HEK293 (cell line): ENCODE measurements around the gene KRT12.

ENCODE experiments used
- CTCF ChIA-PET: fragments of 350-600 bp; formaldehyde crosslinking; extraction: SDS; loops from one replicate; lab custom pipeline; 2021; ENCODE audit warnings: antibody characterized with exemption; lab: Yijun Ruan, JAX
- POLR2A ChIA-PET: fragments of 300-600 bp; formaldehyde crosslinking; extraction: SDS; loops from one replicate; lab custom pipeline; 2020; ENCODE audit warnings: antibody characterized with exemption, inconsistent platforms; lab: Yijun Ruan, JAX
- H3K27ac ChIP-seq: fragments of 200-500 bp; sonication (Bioruptor generic); 2 replicates; pipeline ENCODE4 v1.5.1; 2014; ENCODE audit warnings: low read depth, low read length, control low read depth, inconsistent platforms; ENCODE audit errors: extremely low read depth
- H3K36me3 ChIP-seq, 2 experiments: fragments of 200-500 bp in 1 of 2; sonication (Bioruptor generic) in 1 of 2; 1 replicate in 1 of 2; 2 replicates in 1 of 2; pipeline ENCODE4 v1.5.1; 2014 to 2017; ENCODE audit warnings: inconsistent platforms in 2 of 2, low read length in 2 of 2; ENCODE audit not compliant: control insufficient read depth in 2 of 2, insufficient read depth in 1 of 2
- H3K4me1 ChIP-seq: fragments of 200-500 bp; sonication (Bioruptor generic); 2 replicates; pipeline ENCODE4 v1.5.1; 2014; ENCODE audit warnings: mild to moderate bottlenecking, low read length, inconsistent platforms; ENCODE audit not compliant: control insufficient read depth, insufficient read depth
- H3K4me3 ChIP-seq: 2 replicates; pipeline ENCODE4 v1.5.1; 2011; ENCODE audit warnings: low read depth, mild to moderate bottlenecking, control low read depth, low read length, moderate library complexity
- H3K9me3 ChIP-seq: fragments of 200-500 bp; sonication (Bioruptor generic); 2 replicates; pipeline ENCODE4 v1.5.1; 2014; ENCODE audit warnings: low read depth, low read length, inconsistent platforms; ENCODE audit not compliant: control insufficient read depth, insufficient read depth
- GLI4 ChIP-seq: fragments of 450-650 bp; formaldehyde crosslinking; IDR thresholded peaks from 2 replicates; pipeline ENCODE4 v1.5.1; 2016; ENCODE audit warnings: missing biosample characterization, missing genetic modification characterization
- GLIS2 ChIP-seq: fragments of 450-650 bp; formaldehyde crosslinking; IDR thresholded peaks from 2 replicates; pipeline ENCODE4 v1.5.1; 2016; ENCODE audit warnings: missing biosample characterization, missing genetic modification characterization
- HOXD13 ChIP-seq: sonication (generic); formaldehyde crosslinking; IDR thresholded peaks from 2 replicates; pipeline ENCODE4 v1.8.0; 2022; ENCODE audit warnings: missing genetic modification reagents, borderline replicate concordance
- IKZF3 ChIP-seq: fragments of 450-650 bp; IDR thresholded peaks from 2 replicates; pipeline ENCODE4 v1.5.0; 2018; ENCODE audit warnings: missing biosample characterization, mild to moderate bottlenecking, missing genetic modification characterization, moderate library complexity
- RBAK ChIP-seq: fragments of 450-650 bp; formaldehyde crosslinking; IDR thresholded peaks from 2 replicates; pipeline ENCODE4 v1.5.1; 2016; ENCODE audit warnings: missing biosample characterization, missing genetic modification characterization
- SP7 ChIP-seq: fragments of 450-650 bp; formaldehyde crosslinking; IDR thresholded peaks from 2 replicates; pipeline ENCODE4 v1.5.1; 2016; ENCODE audit warnings: missing biosample characterization, missing genetic modification characterization
- TCF7L2 ChIP-seq: IDR thresholded peaks from 2 replicates; pipeline ENCODE4 v1.6.1; 2011; ENCODE audit warnings: low read depth, mild to moderate bottlenecking, inconsistent platforms, low read length, moderate library complexity, borderline replicate concordance
- ZBTB8A ChIP-seq: fragments of 450-650 bp; formaldehyde crosslinking; IDR thresholded peaks from 2 replicates; pipeline ENCODE4 v1.5.1; 2016; ENCODE audit warnings: missing biosample characterization, missing genetic modification characterization
- ZNF10 ChIP-seq: fragments of 450-650 bp; formaldehyde crosslinking; IDR thresholded peaks from 2 replicates; pipeline ENCODE4 v1.5.1; 2017; ENCODE audit warnings: missing biosample characterization, missing genetic modification characterization
- ZNF112 ChIP-seq: fragments of 450-650 bp; formaldehyde crosslinking; IDR thresholded peaks from 2 replicates; pipeline ENCODE4 v1.5.0; 2017; ENCODE audit warnings: missing biosample characterization, missing genetic modification characterization
- ZNF169 ChIP-seq: fragments of 450-650 bp; formaldehyde crosslinking; IDR thresholded peaks from 2 replicates; pipeline ENCODE4 v1.5.1; 2016; ENCODE audit warnings: missing biosample characterization, missing genetic modification characterization
- ZNF24 ChIP-seq: fragments of 450-650 bp; formaldehyde crosslinking; IDR thresholded peaks from 2 replicates; pipeline ENCODE4 v1.5.1; 2016; ENCODE audit warnings: missing biosample characterization, missing genetic modification characterization
- ZNF341 ChIP-seq: fragments of 450-650 bp; formaldehyde crosslinking; IDR thresholded peaks from 2 replicates; pipeline ENCODE4; 2016; ENCODE audit warnings: low read depth, missing biosample characterization, missing genetic modification characterization
- ZNF37A ChIP-seq: fragments of 450-650 bp; IDR thresholded peaks from 2 replicates; pipeline ENCODE4 v1.5.1; 2018; ENCODE audit warnings: missing biosample characterization, missing genetic modification characterization
- ZNF404 ChIP-seq: fragments of 450-650 bp; formaldehyde crosslinking; IDR thresholded peaks from 2 replicates; pipeline ENCODE4 v1.5.1; 2017; ENCODE audit warnings: missing biosample characterization, missing genetic modification characterization
- ZNF416 ChIP-seq: fragments of 450-650 bp; formaldehyde crosslinking; IDR thresholded peaks from 2 replicates; pipeline ENCODE4 v1.5.1; 2016; ENCODE audit warnings: missing biosample characterization, missing genetic modification characterization
- ZNF501 ChIP-seq: fragments of 450-650 bp; formaldehyde crosslinking; IDR thresholded peaks from 2 replicates; pipeline ENCODE4 v1.5.1; 2016; ENCODE audit warnings: missing biosample characterization, missing genetic modification characterization
- ZNF529 ChIP-seq: fragments of 450-650 bp; formaldehyde crosslinking; IDR thresholded peaks from 2 replicates; pipeline ENCODE4 v1.5.1; 2017; ENCODE audit warnings: missing genetic modification characterization, missing biosample characterization; ENCODE audit not compliant: insufficient replicate concordance
- ZNF558 ChIP-seq: fragments of 450-650 bp; formaldehyde crosslinking; IDR thresholded peaks from 2 replicates; pipeline ENCODE4 v1.5.1; 2016; ENCODE audit warnings: missing biosample characterization, missing genetic modification characterization
- ZNF830 ChIP-seq: fragments of 450-650 bp; IDR thresholded peaks from 2 replicates; pipeline ENCODE4 v1.5.0; 2018; ENCODE audit warnings: missing biosample characterization, missing genetic modification characterization, low read depth, mild to moderate bottlenecking, moderate library complexity
- ZNF843 ChIP-seq: fragments of 450-650 bp; formaldehyde crosslinking; IDR thresholded peaks from 2 replicates; pipeline ENCODE4 v1.5.1; 2016; ENCODE audit warnings: missing biosample characterization, missing genetic modification characterization
- ZXDB ChIP-seq: fragments of 450-650 bp; formaldehyde crosslinking; IDR thresholded peaks from 2 replicates; pipeline ENCODE4 v1.5.1; 2016; ENCODE audit warnings: missing biosample characterization, missing genetic modification characterization
- TF ChIP-seq, protein P1 (sequence below): fragments of 450-650 bp; formaldehyde crosslinking; IDR thresholded peaks from 2 replicates; pipeline ENCODE4 v1.5.1; 2016; ENCODE audit warnings: missing biosample characterization, missing genetic modification characterization
- TF ChIP-seq, protein P2 (sequence below): fragments of 450-650 bp; IDR thresholded peaks from 2 replicates; pipeline ENCODE4 v1.5.1; 2018; ENCODE audit warnings: missing biosample characterization, mild to moderate bottlenecking, missing genetic modification characterization
- TF ChIP-seq, protein P3 (sequence below): fragments of 450-650 bp; formaldehyde crosslinking; IDR thresholded peaks from 2 replicates; pipeline ENCODE4 v1.5.1; 2016; ENCODE audit warnings: missing biosample characterization, missing genetic modification characterization

KRT12 gene

DNA sequence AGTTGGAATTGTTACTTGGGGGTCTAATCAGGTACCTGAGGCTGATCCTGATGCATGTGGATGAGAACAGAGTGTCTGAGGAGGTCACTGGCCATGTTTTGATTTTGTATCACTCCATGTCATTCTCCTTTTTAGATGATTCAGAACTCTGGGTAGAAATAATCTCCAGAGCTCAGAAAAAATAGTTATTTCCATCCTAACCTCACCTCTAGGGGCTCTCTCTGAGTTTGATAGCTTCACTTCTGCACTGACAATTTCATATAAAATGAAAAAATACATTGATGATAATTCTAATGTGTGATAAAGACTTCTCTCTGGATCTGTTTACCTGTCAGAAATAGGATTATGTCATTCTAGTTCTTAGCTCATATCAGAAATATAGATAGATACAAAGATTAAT, 6.2 kb upstream of the KRT12 start:
- H3K27ac ChIP-seq = no peak overlapping the region
- ChIA-PET CTCF (interaction anchor here (0.9 to 1.5 kb wide), 6 partner anchors 8 to 676 kb away, joined by 3 to 5 read pairs (median 4); partner anchors contain the start of gene KRT20), POLR2A (interaction anchor here (1.0 kb wide), 1 partner anchor 54 kb away, joined by 3 read pairs; no protein-coding TSS in a partner anchor)

DNA sequence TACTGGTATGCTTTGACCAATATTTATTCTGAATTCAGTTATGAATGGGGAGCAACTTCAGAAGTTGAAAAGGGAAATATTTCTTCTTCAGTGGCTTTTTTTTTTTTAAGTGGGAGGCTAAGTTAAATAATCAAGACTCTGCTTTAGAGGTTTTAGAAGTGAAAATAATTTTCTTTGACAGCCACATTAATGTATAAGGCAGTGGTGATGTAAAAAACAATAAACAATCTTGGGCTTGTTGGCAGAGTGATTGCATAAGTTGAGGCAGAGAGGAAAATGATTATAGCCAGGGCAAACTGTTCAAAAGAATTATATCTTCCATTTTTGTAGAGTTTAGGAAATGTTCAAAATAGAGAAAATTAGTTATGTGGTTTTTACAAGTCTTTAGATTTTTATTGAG, 5.4 kb upstream of the KRT12 start:
- ChIA-PET CTCF (no interaction called here), POLR2A (no interaction called here)
- Histone ChIP-seq H3K4me3 (no peak overlapping the region), H3K9me3 (no peaks in the 10 kb centered on the region)
- TF ChIP-seq ZNF830 (no peak), RBAK (tag by site-specific recombination) (no peak), ZNF529 (no peak), ZXDB (tag by site-specific recombination) (no peak), ZNF24 (tag by site-specific recombination) (no peak), ZNF404 (tag by site-specific recombination) (no peak), HOXD13 (CRISPR knock-in tag) (no peak), TCF7L2 (no peak), ZNF112 (tag by site-specific recombination) (no peak), ZNF416 (tag by site-specific recombination) (no peak), ZNF558 (tag by site-specific recombination) (no peak)
- TF ChIP-seq, protein P1, sequence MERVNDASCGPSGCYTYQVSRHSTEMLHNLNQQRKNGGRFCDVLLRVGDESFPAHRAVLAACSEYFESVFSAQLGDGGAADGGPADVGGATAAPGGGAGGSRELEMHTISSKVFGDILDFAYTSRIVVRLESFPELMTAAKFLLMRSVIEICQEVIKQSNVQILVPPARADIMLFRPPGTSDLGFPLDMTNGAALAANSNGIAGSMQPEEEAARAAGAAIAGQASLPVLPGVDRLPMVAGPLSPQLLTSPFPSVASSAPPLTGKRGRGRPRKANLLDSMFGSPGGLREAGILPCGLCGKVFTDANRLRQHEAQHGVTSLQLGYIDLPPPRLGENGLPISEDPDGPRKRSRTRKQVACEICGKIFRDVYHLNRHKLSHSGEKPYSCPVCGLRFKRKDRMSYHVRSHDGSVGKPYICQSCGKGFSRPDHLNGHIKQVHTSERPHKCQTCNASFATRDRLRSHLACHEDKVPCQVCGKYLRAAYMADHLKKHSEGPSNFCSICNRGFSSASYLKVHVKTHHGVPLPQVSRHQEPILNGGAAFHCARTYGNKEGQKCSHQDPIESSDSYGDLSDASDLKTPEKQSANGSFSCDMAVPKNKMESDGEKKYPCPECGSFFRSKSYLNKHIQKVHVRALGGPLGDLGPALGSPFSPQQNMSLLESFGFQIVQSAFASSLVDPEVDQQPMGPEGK (tag by site-specific recombination) = no peak
- TF ChIP-seq, all 188 proteins: peak for 0
- Histone ChIP-seq H3K4me1 (no peaks in the 10 kb centered on the region), H3K27ac (no peak overlapping the region), H3K36me3 (no peaks in the 10 kb centered on the region)

More for the DNA sequence above, 6.2 kb upstream of the KRT12 start:
- no peaks in the 10 kb centered on the region for H3K36me3 ChIP-seq
- H3K9me3 ChIP-seq = no peaks in the 10 kb centered on the region
- H3K4me3 ChIP-seq = no peak overlapping the region
- TF ChIP-seq ZNF37A (no peak), ZNF501 (no peak), SP7 (tag by site-specific recombination) (no peak), ZBTB8A (tag by site-specific recombination) (no peak), ZNF341 (tag by site-specific recombination) (no peak), ZNF10 (tag by site-specific recombination) (no peak), GLI4 (tag by site-specific recombination) (no peak), ZNF843 (tag by site-specific recombination) (no peak), GLIS2 (tag by site-specific recombination) (no peak), ZNF169 (tag by site-specific recombination) (no peak), IKZF3 (tag by site-specific recombination) (no peak)
- TF ChIP-seq, protein P2, sequence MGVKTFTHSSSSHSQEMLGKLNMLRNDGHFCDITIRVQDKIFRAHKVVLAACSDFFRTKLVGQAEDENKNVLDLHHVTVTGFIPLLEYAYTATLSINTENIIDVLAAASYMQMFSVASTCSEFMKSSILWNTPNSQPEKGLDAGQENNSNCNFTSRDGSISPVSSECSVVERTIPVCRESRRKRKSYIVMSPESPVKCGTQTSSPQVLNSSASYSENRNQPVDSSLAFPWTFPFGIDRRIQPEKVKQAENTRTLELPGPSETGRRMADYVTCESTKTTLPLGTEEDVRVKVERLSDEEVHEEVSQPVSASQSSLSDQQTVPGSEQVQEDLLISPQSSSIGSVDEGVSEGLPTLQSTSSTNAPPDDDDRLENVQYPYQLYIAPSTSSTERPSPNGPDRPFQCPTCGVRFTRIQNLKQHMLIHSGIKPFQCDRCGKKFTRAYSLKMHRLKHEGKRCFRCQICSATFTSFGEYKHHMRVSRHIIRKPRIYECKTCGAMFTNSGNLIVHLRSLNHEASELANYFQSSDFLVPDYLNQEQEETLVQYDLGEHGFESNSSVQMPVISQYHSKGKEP (tag by site-specific recombination) = no peak
- TF ChIP-seq, protein P3, sequence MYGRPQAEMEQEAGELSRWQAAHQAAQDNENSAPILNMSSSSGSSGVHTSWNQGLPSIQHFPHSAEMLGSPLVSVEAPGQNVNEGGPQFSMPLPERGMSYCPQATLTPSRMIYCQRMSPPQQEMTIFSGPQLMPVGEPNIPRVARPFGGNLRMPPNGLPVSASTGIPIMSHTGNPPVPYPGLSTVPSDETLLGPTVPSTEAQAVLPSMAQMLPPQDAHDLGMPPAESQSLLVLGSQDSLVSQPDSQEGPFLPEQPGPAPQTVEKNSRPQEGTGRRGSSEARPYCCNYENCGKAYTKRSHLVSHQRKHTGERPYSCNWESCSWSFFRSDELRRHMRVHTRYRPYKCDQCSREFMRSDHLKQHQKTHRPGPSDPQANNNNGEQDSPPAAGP (tag by site-specific recombination) = no peak
- no peaks in the 10 kb centered on the region for H3K4me1 ChIP-seq
